Gastroesophageal sphincter (tissue), 3 donors: Measurements from ENCODE around the gene RDH8.

Experiments
- EP300 ChIP-seq: sonication (generic); formaldehyde crosslinking; IDR thresholded peaks from one replicate; pipeline ENCODE4 v1.6.1; 2017; ENCODE audit warnings: antibody characterized with exemption, mild to moderate bottlenecking
- POLR2A ChIP-seq, 2 donors: fragments of 450-650 bp; IDR thresholded peaks; one replicate each; pipeline ENCODE4 v1.6.1; 2017; ENCODE audit warnings: antibody characterized with exemption in 2 of 2, mild to moderate bottlenecking in 2 of 2, moderate library complexity in 1 of 2
- TF ChIP-seq, protein P1 (sequence below), 4 experiments: fragments of 200-600 bp in 2 of 4; fragments of 450-650 bp in 2 of 4; sonication (generic) in 1 of 4; IDR thresholded peaks; one replicate each; pipeline ENCODE4 v1.5.1; 2017 to 2019; ENCODE audit warnings: antibody characterized with exemption in 4 of 4, mild to moderate bottlenecking in 2 of 4, moderate library complexity in 2 of 4

- TF ChIP-seq, protein P1, sequence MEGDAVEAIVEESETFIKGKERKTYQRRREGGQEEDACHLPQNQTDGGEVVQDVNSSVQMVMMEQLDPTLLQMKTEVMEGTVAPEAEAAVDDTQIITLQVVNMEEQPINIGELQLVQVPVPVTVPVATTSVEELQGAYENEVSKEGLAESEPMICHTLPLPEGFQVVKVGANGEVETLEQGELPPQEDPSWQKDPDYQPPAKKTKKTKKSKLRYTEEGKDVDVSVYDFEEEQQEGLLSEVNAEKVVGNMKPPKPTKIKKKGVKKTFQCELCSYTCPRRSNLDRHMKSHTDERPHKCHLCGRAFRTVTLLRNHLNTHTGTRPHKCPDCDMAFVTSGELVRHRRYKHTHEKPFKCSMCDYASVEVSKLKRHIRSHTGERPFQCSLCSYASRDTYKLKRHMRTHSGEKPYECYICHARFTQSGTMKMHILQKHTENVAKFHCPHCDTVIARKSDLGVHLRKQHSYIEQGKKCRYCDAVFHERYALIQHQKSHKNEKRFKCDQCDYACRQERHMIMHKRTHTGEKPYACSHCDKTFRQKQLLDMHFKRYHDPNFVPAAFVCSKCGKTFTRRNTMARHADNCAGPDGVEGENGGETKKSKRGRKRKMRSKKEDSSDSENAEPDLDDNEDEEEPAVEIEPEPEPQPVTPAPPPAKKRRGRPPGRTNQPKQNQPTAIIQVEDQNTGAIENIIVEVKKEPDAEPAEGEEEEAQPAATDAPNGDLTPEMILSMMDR (IDR thresholded peaks at IDR 0.05) = no peak
- TF ChIP-seq POLR2A (IDR thresholded peaks at IDR 0.05) = no peak
- TF ChIP-seq EP300 = no peak
These were observed 5.7 kb upstream of the RDH8 start for GRCh38 chr19:10007371-10008183.
